ENCODE data around the gene GRK3. TPM values are rescaled to one million over a fixed set of nuclear protein-coding genes. Genes with fewer than 3 reads are reported as not detected.

The GRK3 gene
- total RNA-seq, 1 donor from 2014 or later = 12.4 TPM

- DNase-seq = no peak
- Mint-ChIP-seq H3K36me3 (ENCODE audit: unreplicated experiment) (no peaks in the 10 kb centered on the region), H3K27me3 (ENCODE audit: unreplicated experiment) (peaks cover 4% of the 10 kb centered on the region), H3K4me3 (ENCODE audit: unreplicated experiment) (no peak overlapping the region), H3K9me3 (ENCODE audit: unreplicated experiment) (no peaks in the 10 kb centered on the region), H3K27ac (ENCODE audit: unreplicated experiment) (no peak overlapping the region), H3K4me1 (ENCODE audit: low read depth, unreplicated experiment) (no peaks in the 10 kb centered on the region)
- TF ChIP-seq CTCF (IDR thresholded peaks at IDR 0.05; ENCODE audit: partially characterized antibody, unreplicated experiment) = no peak
Measured at GRCh38 chr22:25745341-25746011, 181.0 kb downstream of the GRK3 start.

GRCh38 chr22:25746012-25746373 lies 181.5 kb downstream of the GRK3 start:
- Mint-ChIP-seq H3K4me1 (ENCODE audit: low read depth, unreplicated experiment) (no peaks in the 10 kb centered on the region), H3K27me3 (ENCODE audit: unreplicated experiment) (peaks cover 4% of the 10 kb centered on the region), H3K36me3 (ENCODE audit: unreplicated experiment) (no peaks in the 10 kb centered on the region), H3K9me3 (ENCODE audit: unreplicated experiment) (no peaks in the 10 kb centered on the region), H3K4me3 (ENCODE audit: unreplicated experiment) (no peak overlapping the region), H3K27ac (ENCODE audit: unreplicated experiment) (no peak overlapping the region)
- TF ChIP-seq CTCF (IDR thresholded peaks at IDR 0.05; ENCODE audit: partially characterized antibody, unreplicated experiment) = no peak
- DNase-seq = no peak

GRCh38 chr22:25747245-25747944 lies 182.9 kb downstream of the GRK3 start:
- no peak for TF ChIP-seq CTCF (IDR thresholded peaks at IDR 0.05; ENCODE audit: partially characterized antibody, unreplicated experiment)
- DNase-seq = no peak
- Mint-ChIP-seq H3K9me3 (ENCODE audit: unreplicated experiment) (no peaks in the 10 kb centered on the region), H3K4me1 (ENCODE audit: low read depth, unreplicated experiment) (no peaks in the 10 kb centered on the region), H3K36me3 (ENCODE audit: unreplicated experiment) (no peaks in the 10 kb centered on the region), H3K4me3 (ENCODE audit: unreplicated experiment) (no peak overlapping the region), H3K27ac (ENCODE audit: unreplicated experiment) (no peak overlapping the region), H3K27me3 (ENCODE audit: unreplicated experiment) (peaks cover 6% of the 10 kb centered on the region)

- H3K27ac Mint-ChIP-seq (ENCODE audit: unreplicated experiment) = no peak overlapping the region
- H3K36me3 Mint-ChIP-seq (ENCODE audit: unreplicated experiment) = no peaks in the 10 kb centered on the region
- no peak for DNase-seq
- no peak overlapping the region for H3K4me3 Mint-ChIP-seq (ENCODE audit: unreplicated experiment)
- no peaks in the 10 kb centered on the region for H3K4me1 Mint-ChIP-seq (ENCODE audit: low read depth, unreplicated experiment)
- no peak for TF ChIP-seq CTCF (IDR thresholded peaks at IDR 0.05; ENCODE audit: partially characterized antibody, unreplicated experiment)
- H3K9me3 Mint-ChIP-seq (ENCODE audit: unreplicated experiment) = no peaks in the 10 kb centered on the region
- H3K27me3 Mint-ChIP-seq (ENCODE audit: unreplicated experiment) = peaks cover 6% of the 10 kb centered on the region
Measured at GRCh38 chr22:25748140-25748539, 183.7 kb downstream of the GRK3 start.

- no peak for TF ChIP-seq CTCF (IDR thresholded peaks at IDR 0.05; ENCODE audit: partially characterized antibody, unreplicated experiment)
- Mint-ChIP-seq H3K4me1 (ENCODE audit: low read depth, unreplicated experiment) (no peaks in the 10 kb centered on the region), H3K9me3 (ENCODE audit: unreplicated experiment) (no peaks in the 10 kb centered on the region), H3K27ac (ENCODE audit: unreplicated experiment) (no peak overlapping the region), H3K36me3 (ENCODE audit: unreplicated experiment) (no peaks in the 10 kb centered on the region), H3K27me3 (ENCODE audit: unreplicated experiment) (peaks cover 8% of the 10 kb centered on the region), H3K4me3 (ENCODE audit: unreplicated experiment) (no peak overlapping the region)
- DNase-seq = no peak
Measured at GRCh38 chr22:25748704-25749103, 184.2 kb downstream of the GRK3 start.
